Measurements from ENCODE around the gene RAPGEF2. TPM values are rescaled to one million over a fixed set of nuclear protein-coding genes. Genes with fewer than 3 reads are reported as not detected.

Gene RAPGEF2
- total RNA-seq, 3 donors from 2014 or later, result 47.0 to 84.0 (median 51.5) TPM

- Histone ChIP-seq H3K4me1 (no peaks in the 10 kb centered on the region), H3K27ac (no peak overlapping the region), H3K36me3 (no peaks in the 10 kb centered on the region), H3K4me3 (no peak overlapping the region), H3K27me3 (no peaks in the 10 kb centered on the region), H3K9me3 (no peaks in the 10 kb centered on the region)
- no peak for TF ChIP-seq POLR2A (IDR thresholded peaks at IDR 0.05)
- TF ChIP-seq CTCF (IDR thresholded peaks at IDR 0.05), result no peak
- no peak for TF ChIP-seq POLR2AphosphoS5 (IDR thresholded peaks at IDR 0.05)
- no peak for DNase-seq (ENCODE audit: low spot score in 2 of 2)
- intact Hi-C loops (cut with DNase I; ENCODE audit: low total_unique reads), result no loop called here
Observed at GRCh38 chr4:159293811-159294515, 191.1 kb downstream of the RAPGEF2 start.

DNA sequence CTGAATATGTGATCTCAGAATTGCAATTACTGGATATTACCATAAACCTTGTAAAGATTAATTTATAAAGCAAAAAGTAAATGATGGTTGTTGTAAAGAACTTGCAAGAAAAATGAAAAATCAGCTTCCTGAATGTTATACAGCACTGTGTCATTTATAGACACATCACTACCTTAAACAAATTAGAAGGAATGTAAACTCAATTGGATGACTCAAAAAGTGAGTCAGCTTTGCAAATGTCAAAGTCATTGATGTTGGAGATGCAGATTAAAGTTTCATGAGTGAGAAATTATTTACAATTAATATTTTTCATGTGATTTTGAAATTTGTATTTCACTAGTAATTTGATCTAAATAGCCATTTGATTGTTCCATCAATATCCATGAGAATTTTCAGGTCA, 193.2 kb downstream of the RAPGEF2 start:
- no peaks in the 10 kb centered on the region for H3K4me1 ChIP-seq
- TF ChIP-seq CTCF (IDR thresholded peaks at IDR 0.05) (no peak), POLR2AphosphoS5 (IDR thresholded peaks at IDR 0.05) (no peak), POLR2A (IDR thresholded peaks at IDR 0.05) (no peak)
- no peaks in the 10 kb centered on the region for H3K9me3 ChIP-seq
- intact Hi-C loops (cut with DNase I; ENCODE audit: low total_unique reads), result no loop called here
- no peaks in the 10 kb centered on the region for H3K36me3 ChIP-seq
- no peak overlapping the region for H3K4me3 ChIP-seq
- no peaks in the 10 kb centered on the region for H3K27me3 ChIP-seq
- H3K27ac ChIP-seq, result no peak overlapping the region
- DNase-seq (ENCODE audit: low spot score in 2 of 2), result no peak

- no peaks in the 10 kb centered on the region for H3K36me3 ChIP-seq
- no peak overlapping the region for H3K27ac ChIP-seq
- H3K9me3 ChIP-seq, result no peaks in the 10 kb centered on the region
- TF ChIP-seq POLR2A (IDR thresholded peaks at IDR 0.05), result no peak
- TF ChIP-seq POLR2AphosphoS5 (IDR thresholded peaks at IDR 0.05), result no peak
- TF ChIP-seq CTCF (IDR thresholded peaks at IDR 0.05), result no peak
- intact Hi-C loops (cut with DNase I; ENCODE audit: low total_unique reads), result no loop called here
- no peaks in the 10 kb centered on the region for H3K27me3 ChIP-seq
- DNase-seq (ENCODE audit: low spot score in 2 of 2), result no peak
- H3K4me1 ChIP-seq, result no peaks in the 10 kb centered on the region
- no peak overlapping the region for H3K4me3 ChIP-seq
Observed at GRCh38 chr4:159297091-159297490, 194.2 kb downstream of the RAPGEF2 start.

GRCh38 chr4:159298502-159298901, 195.6 kb downstream of the RAPGEF2 start:
- no peaks in the 10 kb centered on the region for H3K4me1 ChIP-seq
- TF ChIP-seq CTCF (IDR thresholded peaks at IDR 0.05) (no peak), POLR2AphosphoS5 (IDR thresholded peaks at IDR 0.05) (no peak), POLR2A (IDR thresholded peaks at IDR 0.05) (no peak)
- intact Hi-C loops (cut with DNase I; ENCODE audit: low total_unique reads), result no loop called here
- no peaks in the 10 kb centered on the region for H3K36me3 ChIP-seq
- no peak overlapping the region for H3K4me3 ChIP-seq
- no peak overlapping the region for H3K27ac ChIP-seq
- H3K9me3 ChIP-seq, result no peaks in the 10 kb centered on the region
- DNase-seq (ENCODE audit: low spot score in 2 of 2), result no peak
- no peaks in the 10 kb centered on the region for H3K27me3 ChIP-seq

DNA sequence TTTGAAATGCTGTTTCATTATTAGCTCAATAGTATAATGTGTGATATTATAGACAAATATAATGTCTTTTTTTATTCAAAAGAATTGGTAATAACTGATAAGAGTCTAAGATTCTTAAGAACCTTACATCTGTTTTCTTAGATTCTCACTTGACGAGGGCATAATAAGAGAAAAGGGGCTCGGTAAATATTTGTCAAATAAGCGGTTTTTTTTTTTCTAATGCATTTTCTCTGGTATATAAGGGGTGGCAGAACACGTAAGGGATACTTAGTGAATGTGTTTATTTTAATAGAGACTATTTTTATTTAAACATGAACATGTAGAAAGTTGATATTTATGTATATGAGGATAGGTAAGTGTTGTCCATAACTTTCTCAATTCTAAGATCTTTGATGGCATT, 200.6 kb downstream of the RAPGEF2 start:
- intact Hi-C loops (cut with DNase I; ENCODE audit: low total_unique reads), result no loop called here
- TF ChIP-seq CTCF (IDR thresholded peaks at IDR 0.05), result no peak
- no peak for TF ChIP-seq POLR2A (IDR thresholded peaks at IDR 0.05)
- TF ChIP-seq POLR2AphosphoS5 (IDR thresholded peaks at IDR 0.05), result no peak
- no peaks in the 10 kb centered on the region for H3K27me3 ChIP-seq
- no peaks in the 10 kb centered on the region for H3K36me3 ChIP-seq
- H3K4me3 ChIP-seq, result no peak overlapping the region
- H3K27ac ChIP-seq, result no peak overlapping the region
- H3K9me3 ChIP-seq, result no peaks in the 10 kb centered on the region
- no peak for DNase-seq (ENCODE audit: low spot score in 2 of 2)
- H3K4me1 ChIP-seq, result no peaks in the 10 kb centered on the region

Data from breast epithelium (tissue), 4 donors.